Pancreas (tissue), 10 donors: Measurements from ENCODE around the gene TMEM237. TPM values are rescaled to one million over a fixed set of nuclear protein-coding genes. Genes with fewer than 3 reads are reported as not detected.

Experiments
- ATAC-seq, 4 donors: fragments of 200-7000 bp; cut with Tn5 transposase; one replicate each; pipeline versions ENCODE4 v1.8.0 to v1.9.1; 2020; ENCODE audit warnings: mild to moderate bottlenecking in 4 of 4, moderate library complexity in 4 of 4
- DNase-seq, 6 donors: peaks; one replicate each; pipeline ENCODE4 v3.0.0-alpha.2; 2020
- FAIRE-seq: peaks from 2 replicates; lab custom pipeline; 2012; peaks lifted over from hg19 to GRCh38; lab: Jason Lieb, UNC
- H3K27ac ChIP-seq, 4 donors: fragments of 200-600 bp; sonication (generic); 1 replicate in 3 of 4; 2 replicates in 1 of 4; pipeline versions ENCODE4 v1.5.0 to v1.8.0; 2020
- H3K27me3 ChIP-seq, 4 donors: fragments of 200-600 bp; one replicate each; pipeline ENCODE4 v1.8.0; 2021
- H3K36me3 ChIP-seq, 3 donors: fragments of 200-600 bp; sonication (generic) in 1 of 3; one replicate each; pipeline versions ENCODE4 v1.5.0 to v1.8.0; 2020 to 2021
- H3K4me1 ChIP-seq, 3 donors: fragments of 200-600 bp; one replicate each; pipeline ENCODE4 v1.8.0; 2021
- H3K4me3 ChIP-seq, 4 donors: fragments of 200-600 bp; sonication (generic) in 2 of 4; one replicate each; pipeline versions ENCODE4 v1.5.0 to v1.8.0; 2020 to 2021
- H3K9me3 ChIP-seq, 4 donors: fragments of 200-600 bp; one replicate each; pipeline ENCODE4 v1.8.0; 2021
- CTCF ChIP-seq, 4 donors: fragments of 200-600 bp; sonication (generic) in 3 of 4; IDR thresholded peaks; one replicate each; pipeline versions ENCODE4 v1.5.0 to v1.8.0; 2021; ENCODE audit warnings: antibody characterized with exemption in 4 of 4
- WGBS, 2 donors: extraction: QIAGEN DNeasy Blood & Tissue Kit; methylation state at CpG; one replicate each; pipeline ENCODE4 v1.1.7; 2013; 5-methylcytosine and 5-hydroxymethylcytosine counted together
- intact Hi-C, 3 donors: fragments of 100-400 bp; cut with DNase I; formaldehyde crosslinking; loops; one replicate each; pipeline versions ENCODE4 v1.11.1 to v1.14.2; 2022
- polyA plus RNA-seq, 2 donors: library from polyadenylated mRNA; stranded (reverse); fragments of 200-250 nt; gene quantifications; one replicate each; pipeline ENCODE4 v1.2.3, GENCODE V29; 2013
- total RNA-seq, 6 donors: library from RNA; stranded (reverse); fragmentation: NEBNext Ultra II Directional in 4 of 6; extraction: Animal tissue kit (Norgen Biotek cat#: 25700) in 4 of 6; gene quantifications; one replicate each; pipeline versions ENCODE4 v1.2.1 to v1.2.4, GENCODE V29; 2021 to 2023
- donor health status: healthy with polysubstance abuse.
- donor health status: DM: no; HTN: no; CAD: no; lungs with moderate emphysema.
- donor health status: DM: no; HTN: no; CAD: no.
- donor health status: control.
- donor health status: control.
- donor health status: Bipolar disorder and iron deficiency.
- donor health status: DM: yes; HTN: yes; CAD: no.
- donor health status: DM: no; HTN: no; CAD: no.
- donor health status: DM: no; HTN: no; CAD: no.
- donor health status: DM: yes; HTN: yes; CAD: no.

TMEM237 gene
- total and polyA plus RNA-seq, 8 donors, result 3.0 to 9.6 (median 4.9) TPM

GRCh38 chr2:201644001-201644400, 698 bp upstream of the TMEM237 start:
- H3K4me3 ChIP-seq, result peak overlapping the region in 2 of 4 donors; percentile 80 to 92
- no peak for FAIRE-seq

GRCh38 chr2:201642579-201643215, 606 bp downstream of the TMEM237 start:
- ATAC-seq (peak; percentile 94 to 98 (median 94)), DNase-seq (peak; percentile 73 to 97 (median 80)), FAIRE-seq (no peak)
- 1% methylated on average over 54 to 56 of the region's 56 CpGs for WGBS, 2 donors
- intact Hi-C loops, result no loop called here
- Histone ChIP-seq H3K27me3 (no peaks in the 10 kb centered on the region), H3K27ac (peak overlapping the region; percentile 76 to 90 (median 83)), H3K4me1 (peaks cover 4 to 12% (median 4%) of the 10 kb centered on the region in 3 donors), H3K36me3 (no peaks in the 10 kb centered on the region), H3K4me3 (peak overlapping the region; percentile 57 to 92 (median 84)), H3K9me3 (no peaks in the 10 kb centered on the region)
- TF ChIP-seq CTCF (IDR thresholded peaks at IDR 0.05), result no peak

More at GRCh38 chr2:201644001-201644400, 698 bp upstream of the TMEM237 start:
- Histone ChIP-seq H3K27ac (peak overlapping the region; percentile 0 to 90 (median 49)), H3K4me1 (peaks cover 4 to 12% (median 4%) of the 10 kb centered on the region in 3 donors), H3K27me3 (no peaks in the 10 kb centered on the region), H3K9me3 (no peaks in the 10 kb centered on the region), H3K36me3 (no peaks in the 10 kb centered on the region)
- WGBS, 2 donors, result 33 to 41% methylated on average over 8 of the region's 8 CpGs
- intact Hi-C loops, result no loop called here
- DNase-seq (peak in 2 of 6 donors; percentile 7 to 18), ATAC-seq (peak in 3 of 4 donors; percentile 4 to 28 (median 7))
- no peak for TF ChIP-seq CTCF (IDR thresholded peaks at IDR 0.05)

- H3K4me3 ChIP-seq, result peak overlapping the region; percentile 57 to 92 (median 84)
- no peak for FAIRE-seq
- 0 to 1% methylated on average over 16 of the region's 16 CpGs for whole genome bisulfite sequencing, 2 donors
Observed at GRCh38 chr2:201642086-201642578, 1.2 kb downstream of the TMEM237 start.

GRCh38 chr2:201639205-201639604, 4.1 kb downstream of the TMEM237 start:
- DNase-seq (no peak), FAIRE-seq (no peak), ATAC-seq (no peak)
- no peak for TF ChIP-seq CTCF (IDR thresholded peaks at IDR 0.05)
- 83 to 84% methylated on average over 3 of the region's 3 CpGs for WGBS, 2 donors
- Histone ChIP-seq H3K36me3 (peaks cover 0 to 4% (median 2%) of the 10 kb centered on the region in 3 donors), H3K27me3 (no peaks in the 10 kb centered on the region), H3K9me3 (no peaks in the 10 kb centered on the region), H3K4me1 (peaks cover 4 to 7% (median 4%) of the 10 kb centered on the region in 3 donors), H3K4me3 (no peak overlapping the region), H3K27ac (no peak overlapping the region)
- intact Hi-C loops, result no loop called here

More at GRCh38 chr2:201642086-201642578, 1.2 kb downstream of the TMEM237 start:
- Histone ChIP-seq H3K9me3 (no peaks in the 10 kb centered on the region), H3K36me3 (no peaks in the 10 kb centered on the region), H3K27me3 (no peaks in the 10 kb centered on the region), H3K4me1 (peaks cover 4 to 12% (median 4%) of the 10 kb centered on the region in 3 donors), H3K27ac (peak overlapping the region; percentile 76 to 90 (median 83))
- intact Hi-C loops, result no loop called here
- DNase-seq (no peak), ATAC-seq (peak; percentile 34 to 59 (median 48))
- no peak for TF ChIP-seq CTCF (IDR thresholded peaks at IDR 0.05)

- 73 to 74% methylated on average over 4 of the region's 4 CpGs for WGBS, 2 donors
- H3K9me3 ChIP-seq, result no peaks in the 10 kb centered on the region
- no peaks in the 10 kb centered on the region for H3K27me3 ChIP-seq
- H3K36me3 ChIP-seq, result peaks cover 0 to 12% (median 3%) of the 10 kb centered on the region in 3 donors
- no peak overlapping the region for H3K27ac ChIP-seq
- ATAC-seq (no peak), FAIRE-seq (no peak), DNase-seq (no peak)
- H3K4me1 ChIP-seq, result peaks cover 0 to 5% (median 4%) of the 10 kb centered on the region in 3 donors
- TF ChIP-seq CTCF (IDR thresholded peaks at IDR 0.05), result no peak
- intact Hi-C loops, result no loop called here
- H3K4me3 ChIP-seq, result no peak overlapping the region
Observed at GRCh38 chr2:201638326-201638725, 5.0 kb downstream of the TMEM237 start.
